NCI-H1417 treated with DMSO at 0.1 percent for 48 hours (cell line): ENCODE data around the gene DNAJC1.
"Not testable (repeated sequence)": the region's sequence is repeated elsewhere in the genome, so short reads cannot be mapped to it uniquely, and the experiment has no call there.

Experiments
- DNase-seq: peaks from one replicate; lab custom pipeline; 2025; lab: John Stamatoyannopoulos, UW

The DNAJC1 gene

DNA sequence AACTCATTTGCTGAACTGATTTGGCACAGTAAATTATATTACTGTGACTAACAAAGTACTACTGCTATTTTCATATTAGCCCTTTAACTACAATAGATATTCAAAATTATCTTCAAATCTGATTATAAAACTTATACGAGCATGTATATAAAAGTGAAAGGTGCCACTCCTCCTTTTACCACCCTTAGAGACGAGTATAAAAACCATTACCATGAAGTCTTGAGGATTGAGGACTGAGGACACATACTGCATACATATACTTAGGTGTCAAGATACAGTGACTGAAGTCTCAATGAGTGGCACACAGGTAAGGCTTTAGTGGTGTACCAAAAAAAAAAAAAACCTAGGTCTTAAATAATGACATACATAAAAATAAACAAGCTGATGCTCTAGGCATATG is 98.6 kb downstream of the DNAJC1 start:
- no peak for DNase-seq

DNA sequence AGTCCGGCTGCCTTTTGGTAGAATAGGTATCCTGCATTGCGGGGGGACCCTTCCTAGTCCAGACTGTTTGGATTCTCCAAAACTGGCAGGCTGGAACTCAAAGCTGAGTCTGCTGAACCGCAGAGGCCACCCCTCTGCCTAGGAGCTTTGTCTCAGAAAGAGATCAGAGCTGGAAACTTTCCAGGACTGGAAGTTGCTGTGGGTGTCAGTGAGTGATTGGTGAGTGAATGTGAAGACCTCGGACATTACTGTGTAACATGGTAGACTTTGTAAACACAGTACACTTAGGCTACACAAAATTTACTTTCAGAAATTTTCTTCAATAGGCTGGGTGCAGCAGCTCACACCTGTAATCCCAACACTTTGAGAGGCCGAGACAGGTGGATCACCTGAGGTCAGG is 103.8 kb downstream of the DNAJC1 start:
- DNase-seq, result no peak

DNA sequence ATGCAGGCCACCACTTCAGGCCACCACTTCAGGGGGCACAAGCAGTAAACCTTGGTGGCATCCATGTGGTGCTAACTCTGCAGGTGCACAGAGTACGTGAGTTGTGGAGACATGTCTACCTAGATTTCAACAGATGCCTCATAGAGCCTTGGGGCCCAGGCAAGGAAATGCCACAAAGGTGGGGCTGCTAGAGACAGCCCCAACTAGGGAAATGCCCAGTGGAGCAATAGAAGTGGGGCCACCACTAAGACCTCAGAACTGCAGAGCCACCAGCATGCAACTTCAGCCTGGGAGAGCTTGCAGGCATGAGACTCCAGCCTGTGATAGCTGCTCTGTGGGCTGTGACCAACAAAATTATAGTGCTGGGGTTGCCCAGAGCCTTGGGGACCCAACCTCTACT is 107.6 kb downstream of the DNAJC1 start:
- DNase-seq, result no peak

DNA sequence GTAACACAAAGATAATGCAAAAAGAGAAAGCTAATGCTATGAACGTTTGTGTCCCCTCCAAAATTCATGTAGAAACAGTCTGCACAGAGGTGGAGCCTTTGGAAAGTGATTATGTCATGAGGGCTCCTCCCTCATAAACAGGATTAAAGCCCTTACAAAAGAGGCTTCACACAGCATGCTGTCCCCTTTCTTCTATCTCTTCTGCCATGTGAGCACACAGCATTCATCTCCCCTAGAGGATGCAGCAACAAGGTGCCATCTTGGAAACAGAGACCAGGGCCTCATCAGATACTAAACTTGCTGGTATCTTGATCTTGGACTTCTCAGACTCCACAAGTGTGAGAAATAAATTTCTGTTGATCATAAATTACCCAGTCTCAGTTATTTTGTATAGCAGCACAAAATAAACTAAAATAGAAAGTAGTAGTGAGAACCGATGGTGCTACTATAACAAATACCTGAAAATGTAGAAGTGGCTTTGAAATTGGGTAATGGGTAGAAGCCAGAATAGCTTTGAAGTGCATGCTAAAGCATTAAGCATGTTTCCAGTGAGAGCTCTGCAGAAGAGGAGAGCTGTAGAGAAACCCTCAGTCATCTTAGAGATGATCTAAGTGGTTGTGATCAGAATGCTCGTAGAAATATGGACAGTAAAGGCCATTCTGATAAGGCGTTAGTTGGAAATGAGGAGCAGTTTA is 108.7 kb downstream of the DNAJC1 start:
- DNase-seq, result no peak

DNA sequence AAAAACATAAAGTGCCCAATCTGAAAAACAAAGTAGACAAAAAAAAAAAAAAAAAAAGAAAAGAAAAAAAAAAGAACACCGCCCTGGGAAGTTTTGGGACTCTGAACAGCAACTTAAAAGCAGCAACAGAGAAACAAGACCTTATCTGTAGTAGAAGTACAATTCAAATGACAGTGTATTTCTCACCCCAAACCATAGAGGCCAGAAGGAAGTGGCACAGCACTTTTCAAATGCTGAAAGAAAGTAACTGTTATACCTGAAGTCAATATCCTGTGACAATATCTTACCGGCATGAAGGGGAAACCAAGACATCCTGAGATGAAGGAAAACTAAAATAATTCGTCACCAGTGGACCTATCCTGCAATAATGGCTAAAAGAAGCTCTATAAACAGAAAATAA is 112.1 kb downstream of the DNAJC1 start:
- DNase-seq, result no peak

DNA sequence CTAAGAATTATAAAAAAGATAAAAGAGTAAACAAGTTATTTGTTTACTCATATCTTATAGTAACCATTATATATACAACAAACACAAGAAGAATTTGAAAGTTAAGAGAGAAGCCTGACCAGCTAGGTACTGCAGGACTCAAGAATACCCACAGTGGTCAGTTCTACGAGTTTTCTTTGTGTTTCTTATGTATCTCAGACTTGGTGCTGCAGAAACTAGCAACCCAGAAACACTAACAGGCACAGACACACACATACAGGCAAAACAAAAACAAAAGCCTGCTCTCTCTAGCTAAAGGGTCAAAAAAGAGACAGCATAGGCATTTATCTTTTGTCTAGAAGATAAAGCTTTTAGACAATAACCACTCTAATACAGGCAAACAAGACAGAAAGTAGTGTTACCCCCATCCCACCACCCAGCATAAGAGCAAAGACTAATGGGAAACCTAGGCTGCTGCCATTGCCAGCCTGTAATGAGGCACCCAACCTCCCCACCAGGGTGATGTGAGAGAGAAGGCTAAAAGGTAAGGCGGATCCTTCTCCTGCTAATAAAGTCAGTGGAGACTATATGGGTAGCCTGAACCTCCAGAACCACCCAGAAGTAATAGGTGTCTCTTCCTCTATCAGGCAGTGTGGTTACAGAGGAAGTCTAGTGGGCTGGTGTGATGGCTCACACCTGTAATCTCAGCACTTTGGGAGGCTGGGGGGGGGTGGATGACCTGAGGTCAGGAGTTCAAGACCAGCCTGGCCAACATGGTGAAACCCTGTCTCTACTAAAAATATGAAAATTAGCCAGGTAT is 113.9 kb downstream of the DNAJC1 start:
- no peak for DNase-seq

DNA sequence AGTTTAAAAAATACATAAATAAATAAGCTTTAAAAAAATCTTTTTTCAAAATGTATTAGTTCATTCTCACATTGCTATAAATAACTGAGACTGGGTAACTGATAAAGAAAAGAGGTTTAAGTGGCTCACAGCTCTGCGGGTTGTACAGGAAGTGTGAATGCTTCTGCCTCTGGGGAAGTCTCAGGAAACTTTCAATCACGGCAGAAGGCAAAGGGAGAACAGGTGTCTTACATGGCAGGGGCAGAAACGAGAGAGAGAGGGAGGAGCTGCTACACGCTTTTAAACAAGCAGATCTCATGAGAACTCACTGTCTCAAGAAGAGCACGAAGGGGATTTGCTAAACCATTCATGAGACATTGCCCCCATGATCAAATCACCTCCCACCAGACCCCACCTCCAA is 114.6 kb downstream of the DNAJC1 start:
- no peak for DNase-seq

DNA sequence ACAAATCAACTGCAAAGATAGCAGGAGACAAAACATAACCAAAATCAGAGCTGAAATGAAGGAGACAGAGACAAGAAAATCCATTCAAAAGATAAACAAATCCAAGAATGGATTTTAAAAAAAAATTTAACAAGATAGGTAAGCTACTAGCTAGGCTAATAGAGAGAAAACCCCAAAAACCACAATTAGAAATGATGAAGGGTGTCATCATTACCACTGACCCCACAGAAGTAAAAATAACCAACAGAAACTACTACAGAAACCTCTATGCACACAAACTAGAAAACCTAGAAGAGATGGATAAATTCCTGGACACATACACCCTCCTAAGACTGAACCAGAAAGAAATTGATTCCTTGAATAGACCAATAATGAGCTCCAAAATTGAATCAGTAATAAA is 117.6 kb downstream of the DNAJC1 start:
- DNase-seq, result no peak

DNA sequence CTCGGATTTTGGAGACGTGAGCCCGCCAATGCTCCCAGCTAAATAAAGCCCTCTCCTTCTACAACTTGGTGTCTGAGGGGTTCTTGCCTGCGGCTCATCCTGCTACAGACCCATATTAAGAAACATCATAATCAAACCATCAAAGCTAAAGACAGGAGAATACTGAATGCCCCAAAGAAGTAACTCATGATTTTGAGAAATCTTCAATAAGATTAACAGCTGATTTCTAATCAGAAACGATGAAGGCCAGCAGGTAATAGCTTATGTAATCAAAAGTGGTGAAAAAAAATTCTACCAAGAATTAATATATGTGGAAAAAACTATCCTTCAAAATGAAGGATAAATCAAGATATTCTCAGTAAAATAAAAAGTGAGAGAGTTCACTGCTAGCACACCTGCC is 130.3 kb downstream of the DNAJC1 start:
- no peak for DNase-seq

DNA sequence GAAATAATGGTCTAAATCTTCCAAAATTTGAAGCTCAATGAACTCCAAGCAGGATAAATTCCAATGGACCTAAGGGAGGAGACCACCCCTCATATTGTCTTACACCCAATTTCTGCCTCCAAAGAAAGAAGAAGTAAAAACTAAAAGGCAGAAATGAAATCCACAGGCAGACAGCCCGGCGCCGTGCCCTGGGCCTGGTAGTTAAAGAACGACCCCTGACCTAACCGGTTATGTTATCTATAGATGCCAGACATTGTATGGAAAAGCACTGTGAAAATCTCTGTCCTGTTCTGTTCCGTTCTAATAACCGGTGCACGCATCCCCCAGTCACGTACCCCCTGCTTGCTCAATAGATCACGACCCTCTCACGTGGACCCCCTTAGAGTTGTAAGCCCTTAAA is 130.8 kb downstream of the DNAJC1 start:
- not testable (repeated sequence) for DNase-seq

DNA sequence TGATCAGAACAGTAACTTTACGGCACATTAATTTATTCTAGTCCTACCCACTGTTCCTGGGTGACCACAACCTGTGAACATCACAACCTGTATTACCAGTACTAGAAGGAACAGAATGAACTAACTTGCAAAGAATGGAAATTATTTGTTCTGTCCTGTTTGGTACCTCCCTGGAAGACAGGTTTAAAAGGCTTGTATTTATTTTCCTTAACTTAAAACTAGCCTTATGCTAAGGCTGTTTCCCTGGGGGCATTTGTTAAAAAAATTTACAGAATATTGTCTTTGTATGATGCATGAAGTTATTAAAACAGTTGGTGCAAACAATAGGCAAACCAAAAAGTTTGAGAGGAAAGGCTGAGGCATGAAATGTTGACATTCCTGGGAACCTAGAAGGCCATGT is 132.7 kb downstream of the DNAJC1 start:
- DNase-seq, result no peak

DNA sequence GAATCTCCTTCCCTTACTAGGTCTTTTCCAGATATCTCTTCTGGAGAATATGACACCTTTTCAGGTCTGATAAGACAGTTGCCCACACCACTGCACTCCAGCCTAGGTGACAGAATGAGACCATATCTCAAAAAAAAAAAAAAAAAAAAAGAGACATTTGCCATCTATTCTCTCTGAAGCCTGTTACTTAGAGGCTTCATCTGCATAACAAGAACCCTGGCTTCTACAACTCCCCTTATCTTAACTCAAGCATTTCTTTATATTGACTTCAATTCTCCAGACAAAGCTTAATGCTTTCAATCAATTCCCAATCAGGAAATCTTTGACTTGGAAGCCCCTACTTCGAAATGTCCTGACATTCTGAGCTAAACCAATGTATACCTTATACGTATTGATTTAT is 134.4 kb downstream of the DNAJC1 start:
- DNase-seq, result not testable (repeated sequence)

DNA sequence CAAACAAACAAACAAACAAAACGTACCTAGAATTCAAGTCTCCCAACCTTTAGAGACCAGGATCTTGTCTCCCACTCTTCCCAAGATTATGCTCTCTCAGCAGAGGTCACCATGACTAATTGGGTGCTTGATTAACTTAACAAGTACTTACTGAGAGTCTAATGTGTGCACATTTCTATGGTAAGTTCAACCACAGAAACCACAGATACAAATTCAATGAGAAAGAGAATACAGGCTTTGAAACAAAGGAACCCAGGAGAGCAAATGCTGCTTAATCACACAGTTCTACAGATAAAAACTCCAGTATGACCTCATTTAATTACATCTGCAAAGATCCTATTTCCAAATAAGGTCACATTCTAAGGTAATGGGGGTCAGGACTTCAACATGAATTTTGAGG is 142.8 kb downstream of the DNAJC1 start:
- no peak for DNase-seq

DNA sequence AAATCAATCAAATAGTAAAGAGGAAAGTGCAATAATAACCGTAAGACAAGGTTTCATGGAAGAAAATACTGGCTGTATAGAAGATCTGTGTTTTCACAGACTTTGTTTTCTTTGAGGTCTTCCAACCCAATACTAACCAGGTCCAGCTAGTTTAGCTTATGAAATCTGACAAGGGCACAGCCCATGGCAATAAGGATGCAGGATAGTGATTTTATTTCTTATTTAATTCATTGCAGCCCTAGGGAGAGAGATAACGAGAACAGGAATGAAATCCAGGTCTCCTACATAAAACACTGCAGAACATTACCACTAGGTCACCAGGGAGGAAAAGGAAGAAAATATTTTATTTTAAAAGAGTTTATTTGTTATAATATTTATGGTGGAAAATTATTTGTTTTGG is 145.1 kb downstream of the DNAJC1 start:
- DNase-seq, result no peak

DNA sequence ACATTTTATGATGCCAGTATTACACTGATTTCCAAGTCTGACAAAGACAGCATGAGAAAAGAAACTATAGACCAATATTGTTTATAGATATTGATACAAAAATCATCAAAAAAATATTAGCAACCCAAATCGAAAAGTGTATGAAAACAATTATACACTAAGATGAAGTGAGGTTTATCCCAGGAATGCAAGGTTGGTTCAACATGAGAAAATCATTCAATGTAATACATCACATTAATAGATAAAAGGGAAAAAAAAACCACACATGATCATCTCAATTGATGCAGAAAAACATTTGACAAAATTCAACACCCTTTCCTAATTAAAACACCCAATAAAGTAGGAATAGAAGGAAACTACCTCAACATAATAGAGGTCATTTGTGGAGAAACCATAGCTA is 153.9 kb downstream of the DNAJC1 start:
- no peak for DNase-seq

DNA sequence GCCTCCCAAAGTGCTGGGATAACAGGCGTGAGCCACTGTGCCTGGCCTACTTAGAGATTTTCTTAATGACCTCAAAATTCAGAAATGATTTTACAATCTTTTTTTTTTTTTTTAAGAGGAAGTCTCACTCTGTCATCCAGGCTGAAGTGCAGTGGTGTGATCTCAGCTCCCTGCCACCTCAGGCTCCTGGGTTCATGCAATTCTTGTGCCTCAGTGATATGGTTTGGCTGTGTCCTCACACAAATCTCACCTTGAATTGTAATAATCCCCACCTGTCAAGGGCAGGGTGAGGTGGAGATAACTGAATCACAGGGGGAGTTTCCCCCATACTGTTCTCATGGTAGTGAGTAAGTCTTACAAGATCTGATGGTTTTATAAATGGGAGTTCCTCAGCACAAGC is 159.9 kb downstream of the DNAJC1 start:
- DNase-seq, result no peak

DNA sequence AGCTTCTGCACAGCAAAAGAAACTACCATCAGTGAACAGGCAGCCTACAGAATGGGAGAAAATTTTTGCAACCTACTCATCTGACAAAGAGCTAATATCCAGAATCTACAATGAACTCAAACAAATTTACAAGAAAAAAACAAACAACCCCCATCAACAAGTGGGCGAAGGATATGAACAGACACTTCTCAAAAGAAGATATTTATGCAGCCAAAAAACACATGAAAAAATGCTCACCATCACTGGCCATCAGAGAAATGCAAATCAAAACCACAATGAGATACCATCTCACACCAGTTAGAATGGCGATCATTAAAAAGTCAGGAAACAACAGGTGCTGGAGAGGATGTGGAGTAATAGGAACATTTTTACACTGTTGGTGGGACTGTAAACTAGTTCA is 162.3 kb downstream of the DNAJC1 start:
- not testable (repeated sequence) for DNase-seq

DNA sequence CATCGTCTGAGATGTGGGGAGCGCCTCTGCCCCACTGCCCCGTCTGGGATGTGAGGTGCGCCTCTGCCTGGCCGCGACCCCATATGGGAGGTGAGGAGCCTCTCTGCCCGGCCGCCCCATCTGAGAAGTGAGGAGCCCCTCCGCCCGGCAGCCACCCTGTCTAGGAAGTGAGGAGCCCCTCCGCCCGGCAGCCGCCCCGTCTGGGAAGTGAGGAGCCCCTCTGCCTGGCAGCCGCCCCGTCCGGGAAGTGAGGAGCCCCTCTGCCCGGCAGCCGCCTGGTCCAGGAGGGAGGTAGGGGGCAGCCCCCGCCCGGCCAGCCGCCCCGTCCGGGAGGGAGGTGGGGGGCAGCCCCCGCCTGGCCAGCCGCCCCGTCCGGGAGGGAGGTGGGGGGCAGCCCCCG is 166.0 kb downstream of the DNAJC1 start:
- DNase-seq, result not testable (repeated sequence)

DNA sequence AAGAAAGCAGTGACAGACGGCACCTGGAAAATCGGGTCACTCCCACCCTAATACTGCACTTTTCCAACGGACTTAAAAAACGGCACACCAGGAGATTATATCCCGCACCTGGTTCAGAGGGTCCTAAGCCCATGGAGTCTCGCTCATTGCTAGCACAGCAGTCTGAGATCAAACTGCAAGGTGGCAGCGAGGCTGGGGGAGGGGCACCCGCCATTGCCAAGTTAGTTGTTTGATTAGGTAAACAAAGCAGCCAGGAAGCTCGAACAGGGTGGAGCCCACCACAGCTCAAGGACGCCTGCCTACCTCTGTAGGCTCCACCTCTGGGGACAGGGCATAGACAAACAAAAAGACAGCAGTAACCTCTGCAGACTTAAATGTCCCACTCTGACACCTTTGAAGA is 169.0 kb downstream of the DNAJC1 start:
- DNase-seq, result not testable (repeated sequence)

DNA sequence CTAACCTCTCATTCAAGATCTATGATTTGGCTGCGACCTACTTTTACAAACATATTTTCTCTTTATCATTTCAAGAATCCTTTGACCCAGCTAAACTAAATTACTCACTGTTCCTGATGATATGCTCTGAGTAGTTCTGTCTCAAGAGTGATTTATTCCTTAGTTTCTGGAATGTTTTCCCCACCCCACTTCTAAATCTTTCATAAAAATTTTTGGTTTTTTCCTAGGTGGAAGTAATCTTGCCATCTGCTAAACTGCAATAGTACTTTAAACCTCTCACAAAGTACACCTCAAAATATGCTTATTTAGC is 170.8 kb downstream of the DNAJC1 start:
- no peak for DNase-seq

DNA sequence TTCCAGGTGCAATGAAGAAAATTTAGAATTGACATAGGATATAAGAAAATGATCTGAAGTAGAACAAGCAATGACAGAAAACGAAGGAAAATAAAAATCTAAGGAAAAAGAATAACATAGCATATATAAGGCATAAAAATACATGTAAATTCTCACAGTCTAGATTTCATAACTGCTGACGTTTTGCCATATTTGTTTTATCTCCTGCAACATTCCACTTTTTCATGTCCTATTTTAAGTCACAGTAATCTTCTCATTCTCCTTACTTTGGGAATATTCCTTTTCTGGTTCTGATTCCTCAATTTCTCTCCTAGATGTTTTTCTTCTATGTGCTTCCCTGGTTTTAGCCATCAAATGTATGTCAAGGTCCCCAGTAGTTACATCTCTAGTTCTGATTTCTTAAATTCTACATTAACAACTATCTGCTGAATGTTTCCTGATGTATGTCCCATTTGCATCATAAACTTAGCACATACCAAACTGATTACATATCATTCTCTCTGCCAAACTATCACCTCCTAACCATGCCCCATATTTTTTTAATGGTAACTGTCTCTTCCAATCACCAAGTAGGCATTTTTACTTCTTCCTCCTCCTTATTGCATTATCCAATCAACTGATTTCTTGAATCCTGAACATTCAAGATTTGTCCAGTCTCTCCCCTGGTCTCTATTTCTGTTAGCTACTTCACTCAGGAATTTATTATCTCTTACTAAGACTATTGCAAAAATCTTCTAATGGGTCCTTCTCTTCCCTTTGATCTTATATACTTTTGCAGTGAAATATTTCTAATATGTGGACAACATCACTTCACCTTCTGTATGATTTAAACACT is 171.3 kb downstream of the DNAJC1 start:
- no peak for DNase-seq

DNA sequence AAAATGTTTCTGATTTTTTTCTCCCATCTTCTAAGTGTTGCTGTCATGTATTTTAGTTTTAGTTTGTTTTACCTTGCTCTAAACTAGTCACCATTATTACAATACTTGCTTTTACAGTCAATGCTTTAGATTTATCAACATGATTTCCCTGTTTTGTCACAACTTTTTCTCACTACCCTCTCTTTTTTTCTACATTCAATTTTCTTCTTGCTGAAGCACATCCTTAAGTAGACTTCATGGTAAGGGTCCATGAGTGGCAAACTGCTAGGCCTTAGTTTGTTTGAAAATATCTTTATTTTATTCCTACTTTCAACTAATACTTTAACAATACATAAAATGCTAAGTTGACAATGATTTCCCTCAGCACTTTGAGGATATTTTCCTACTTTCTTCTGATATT is 173.5 kb downstream of the DNAJC1 start:
- DNase-seq, result no peak

DNA sequence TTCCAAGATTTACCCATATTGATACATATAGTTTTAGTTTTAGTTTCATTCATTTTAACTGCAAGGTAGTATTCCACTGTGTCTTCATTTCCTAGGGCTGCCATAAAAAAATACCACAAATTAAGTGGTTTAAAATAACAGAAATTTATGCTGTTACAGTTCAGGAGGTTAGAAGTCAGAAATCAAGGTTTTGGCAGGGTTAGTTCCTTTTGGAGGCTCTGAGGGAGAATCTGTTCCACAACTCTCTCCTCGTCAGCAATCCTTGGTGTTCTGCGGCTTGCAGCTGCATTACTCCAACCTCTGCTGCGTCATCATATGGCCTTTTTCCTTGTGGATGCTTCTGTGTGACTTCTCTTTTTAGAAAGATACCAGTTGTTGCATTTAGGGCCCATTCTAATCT is 176.2 kb downstream of the DNAJC1 start:
- DNase-seq, result no peak
